Rectal smooth muscle tissue (tissue), 1 donor: ENCODE measurements around the gene CACNG7.
"Not testable (repeated sequence)": the region's sequence is repeated elsewhere in the genome, so short reads cannot be mapped to it uniquely, and the experiment has no call there.

Experiments
- H3K27ac ChIP-seq: one replicate; pipeline ENCODE4 v1.7.0; 2013; ENCODE audit warnings: low read depth, low read length, inconsistent platforms
- H3K27me3 ChIP-seq: one replicate; pipeline ENCODE4 v1.7.0; 2013; ENCODE audit warnings: low read length; ENCODE audit not compliant: control insufficient read depth, insufficient read depth
- H3K36me3 ChIP-seq: one replicate; pipeline ENCODE4 v1.7.0; 2013; ENCODE audit warnings: low read length; ENCODE audit not compliant: control insufficient read depth, insufficient read depth
- H3K4me1 ChIP-seq: one replicate; pipeline ENCODE4 v1.7.0; 2013; ENCODE audit warnings: low read length; ENCODE audit not compliant: control insufficient read depth, insufficient read depth
- H3K4me3 ChIP-seq: one replicate; pipeline ENCODE4 v1.7.0; 2013; ENCODE audit warnings: low read length
- H3K9ac ChIP-seq: one replicate; pipeline ENCODE4 v1.7.0; 2013; ENCODE audit warnings: low read length

CACNG7 gene

DNA sequence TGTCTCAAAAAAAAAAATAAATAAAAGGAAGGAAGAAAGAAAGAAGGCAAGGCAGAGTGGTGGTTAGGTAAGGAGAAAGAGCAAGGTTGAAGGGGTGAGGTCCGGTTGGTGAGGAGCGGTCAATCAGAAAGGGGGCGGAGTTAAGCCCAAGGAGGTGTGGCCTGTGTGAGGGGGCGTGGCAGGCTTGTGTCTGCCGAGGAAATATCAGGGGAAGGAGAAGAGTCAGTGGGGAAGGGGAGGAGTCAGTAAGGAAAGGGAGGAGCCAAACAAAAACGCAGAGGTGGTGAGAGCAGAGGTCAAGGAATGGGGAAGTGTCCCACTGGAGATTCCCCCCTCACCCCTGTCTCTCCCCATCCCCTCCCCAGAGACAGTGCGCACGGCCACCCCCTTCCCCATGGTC, 5.9 kb downstream of the CACNG7 start:
- H3K36me3 ChIP-seq, result no peaks in the 10 kb centered on the region
- H3K9ac ChIP-seq, result no peak overlapping the region
- H3K4me1 ChIP-seq, result no peaks in the 10 kb centered on the region
- no peak overlapping the region for H3K4me3 ChIP-seq
- H3K27ac ChIP-seq, result no peak overlapping the region
- H3K27me3 ChIP-seq, result no peaks in the 10 kb centered on the region

- Histone ChIP-seq H3K4me1 (no peaks in the 10 kb centered on the region), H3K27me3 (no peaks in the 10 kb centered on the region), H3K36me3 (no peaks in the 10 kb centered on the region), H3K9ac (no peak overlapping the region), H3K4me3 (no peak overlapping the region), H3K27ac (no peak overlapping the region)
These were observed 6.9 kb downstream of the CACNG7 start for GRCh38 chr19:53916004-53916403.

DNA sequence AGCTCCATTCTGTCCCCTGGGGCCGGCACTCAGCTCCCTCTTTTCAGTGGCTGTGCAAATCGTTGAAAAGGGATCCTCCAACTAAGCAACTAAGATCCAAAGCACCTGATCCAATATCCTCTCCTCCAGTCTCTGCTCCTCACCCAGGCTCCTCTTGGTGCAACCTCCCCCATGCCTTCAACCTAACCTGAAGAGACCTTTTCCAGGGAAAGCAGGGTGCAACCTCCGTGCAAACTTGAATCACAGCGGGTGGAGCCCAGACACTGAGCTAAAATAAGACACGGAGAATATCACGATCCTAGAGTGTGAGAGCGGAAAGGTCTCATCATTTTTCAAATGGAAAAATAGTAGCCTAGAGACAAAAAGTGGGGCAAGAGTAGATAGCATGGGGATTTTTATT, 8.3 kb downstream of the CACNG7 start:
- Histone ChIP-seq H3K9ac (no peak overlapping the region), H3K4me1 (no peaks in the 10 kb centered on the region), H3K27me3 (no peaks in the 10 kb centered on the region), H3K36me3 (no peaks in the 10 kb centered on the region), H3K27ac (no peak overlapping the region), H3K4me3 (no peak overlapping the region)

DNA sequence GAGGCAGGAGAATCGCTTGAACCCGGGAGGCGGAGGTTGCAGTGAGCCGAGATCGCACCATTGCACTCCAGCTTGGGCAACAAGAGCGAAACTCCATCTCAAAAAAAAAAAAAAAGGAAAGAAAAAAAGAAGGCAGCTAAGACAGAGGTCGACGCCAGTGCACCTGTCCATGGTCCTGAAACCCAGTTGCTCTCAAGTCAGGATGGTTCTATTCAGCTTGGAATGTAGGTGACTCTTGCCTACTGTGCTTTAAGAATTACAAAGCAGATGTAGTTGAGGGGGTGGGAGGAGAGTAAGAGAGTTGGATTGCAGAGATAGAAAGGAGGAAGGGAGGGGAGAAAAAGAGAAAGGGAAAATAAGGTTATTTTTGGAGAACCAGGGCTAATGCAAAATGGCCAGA, 18.7 kb downstream of the CACNG7 start:
- no peak overlapping the region for H3K27ac ChIP-seq

GRCh38 chr19:53936029-53936428, 27.0 kb downstream of the CACNG7 start:
- H3K4me1 ChIP-seq, result no peaks in the 10 kb centered on the region
- no peak overlapping the region for H3K4me3 ChIP-seq
- H3K27me3 ChIP-seq, result peaks cover 2% of the 10 kb centered on the region
- H3K9ac ChIP-seq, result no peak overlapping the region
- no peaks in the 10 kb centered on the region for H3K36me3 ChIP-seq
- no peak overlapping the region for H3K27ac ChIP-seq

More for the DNA sequence above, 18.7 kb downstream of the CACNG7 start:
- H3K27me3 ChIP-seq, result no peaks in the 10 kb centered on the region
- no peak overlapping the region for H3K4me3 ChIP-seq
- no peaks in the 10 kb centered on the region for H3K36me3 ChIP-seq
- H3K9ac ChIP-seq, result no peak overlapping the region
- no peaks in the 10 kb centered on the region for H3K4me1 ChIP-seq

DNA sequence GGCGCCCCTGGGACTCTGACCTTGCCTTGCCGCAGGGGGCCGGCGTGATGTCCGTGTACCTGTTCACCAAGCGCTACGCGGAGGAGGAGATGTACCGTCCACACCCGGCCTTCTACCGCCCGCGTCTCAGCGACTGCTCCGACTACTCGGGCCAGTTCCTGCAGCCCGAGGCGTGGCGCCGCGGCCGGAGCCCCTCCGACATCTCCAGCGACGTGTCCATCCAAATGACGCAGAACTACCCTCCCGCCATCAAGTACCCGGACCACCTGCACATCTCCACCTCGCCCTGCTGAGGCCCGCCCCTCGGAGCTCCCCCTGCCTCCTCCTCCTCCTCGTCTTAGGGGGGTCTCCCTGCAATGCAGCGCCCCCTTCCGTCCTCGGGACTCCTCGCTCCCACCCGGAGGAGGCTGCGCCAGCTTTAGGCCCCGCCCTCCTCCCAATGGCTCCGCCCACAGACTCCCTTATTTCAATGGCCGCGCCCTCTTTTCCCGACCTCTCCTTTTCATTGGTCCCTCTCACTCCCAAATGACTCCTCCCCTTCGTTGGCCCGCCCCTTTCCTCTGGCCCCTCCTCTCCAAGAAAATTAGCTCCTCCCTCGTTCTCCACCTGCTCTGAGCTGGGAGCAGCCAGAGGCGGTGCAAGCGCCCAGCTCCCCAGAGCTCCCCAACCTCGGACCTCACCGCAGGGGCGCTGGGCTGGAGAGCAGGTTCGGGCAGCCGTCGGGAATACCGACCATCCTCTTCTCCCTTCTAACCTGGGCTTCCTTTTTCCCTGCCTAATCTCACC, 33.1 kb downstream of the CACNG7 start:
- Histone ChIP-seq H3K27ac (no peak overlapping the region), H3K4me3 (no peak overlapping the region), H3K27me3 (peaks cover 15% of the 10 kb centered on the region), H3K4me1 (no peaks in the 10 kb centered on the region), H3K36me3 (no peaks in the 10 kb centered on the region), H3K9ac (no peak overlapping the region)

- no peaks in the 10 kb centered on the region for H3K36me3 ChIP-seq
- H3K4me3 ChIP-seq, result no peak overlapping the region
- no peak overlapping the region for H3K9ac ChIP-seq
- no peaks in the 10 kb centered on the region for H3K4me1 ChIP-seq
- H3K27ac ChIP-seq, result no peak overlapping the region
- peaks cover 15% of the 10 kb centered on the region for H3K27me3 ChIP-seq
These were observed 35.3 kb downstream of the CACNG7 start for GRCh38 chr19:53944416-53944815.

DNA sequence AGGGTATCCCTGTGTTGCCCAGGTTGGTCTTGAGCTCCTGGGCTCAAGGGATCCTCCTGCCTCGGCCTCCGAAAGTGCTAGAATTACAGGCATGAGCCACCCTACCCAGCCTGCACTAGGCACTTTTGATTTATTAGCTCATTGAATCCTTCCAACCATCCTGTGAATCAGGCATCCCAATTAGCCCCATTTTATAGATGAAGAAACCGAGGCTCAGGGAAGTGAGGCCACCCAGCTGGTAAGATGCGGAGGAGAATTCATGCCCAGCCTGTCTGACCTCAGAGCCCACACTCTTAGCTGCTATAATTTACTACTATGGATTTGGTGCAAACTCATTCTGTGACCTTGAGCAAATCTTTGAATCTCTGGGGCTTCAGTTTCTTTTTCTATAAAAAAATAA, 35.9 kb downstream of the CACNG7 start:
- no peak overlapping the region for H3K4me3 ChIP-seq
- H3K27me3 ChIP-seq, result peaks cover 15% of the 10 kb centered on the region
- no peaks in the 10 kb centered on the region for H3K4me1 ChIP-seq
- H3K9ac ChIP-seq, result no peak overlapping the region
- H3K36me3 ChIP-seq, result no peaks in the 10 kb centered on the region
- H3K27ac ChIP-seq, result no peak overlapping the region

DNA sequence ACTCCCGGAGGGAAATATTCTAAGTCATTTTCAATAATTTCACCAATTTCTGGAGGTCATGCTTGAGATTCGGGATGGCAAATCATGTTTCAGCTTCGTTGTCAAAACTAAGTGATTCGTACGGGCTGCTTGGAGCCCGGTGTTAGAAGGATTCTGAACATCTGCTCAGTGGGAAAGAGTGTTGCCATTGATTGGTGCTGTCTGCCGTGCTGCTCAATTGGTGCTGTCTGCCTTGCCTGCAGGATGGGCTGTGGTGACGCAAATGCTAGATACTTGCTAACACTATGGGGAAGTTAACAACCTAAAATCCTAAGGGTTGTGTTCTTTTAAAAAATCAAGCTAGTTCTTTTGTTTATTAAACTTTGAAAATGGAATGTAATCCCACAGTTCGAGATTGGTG, 36.4 kb downstream of the CACNG7 start:
- H3K27me3 ChIP-seq, result peaks cover 15% of the 10 kb centered on the region
- no peaks in the 10 kb centered on the region for H3K36me3 ChIP-seq
- no peak overlapping the region for H3K4me3 ChIP-seq
- no peaks in the 10 kb centered on the region for H3K4me1 ChIP-seq
- no peak overlapping the region for H3K27ac ChIP-seq
- no peak overlapping the region for H3K9ac ChIP-seq

DNA sequence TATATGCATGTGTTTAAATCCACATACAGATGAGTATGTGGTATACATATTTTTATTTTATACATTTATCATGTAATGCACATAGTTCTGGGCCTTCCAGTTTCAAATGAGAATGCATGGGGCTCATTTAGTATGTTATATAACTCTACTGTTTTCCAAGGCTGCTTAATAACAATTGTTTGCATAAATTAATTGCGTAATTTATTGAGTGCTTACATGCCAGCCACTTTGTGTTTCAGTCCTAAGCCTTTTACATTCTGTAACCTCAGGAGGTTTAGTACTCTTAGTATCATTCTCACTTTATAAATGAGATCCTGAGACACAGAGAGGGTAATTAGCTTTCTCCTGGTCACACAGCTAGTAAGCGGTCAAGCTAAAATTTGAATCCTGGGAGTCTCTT, 36.9 kb downstream of the CACNG7 start:
- Histone ChIP-seq H3K27me3 (peaks cover 14% of the 10 kb centered on the region), H3K36me3 (no peaks in the 10 kb centered on the region), H3K27ac (no peak overlapping the region), H3K4me3 (no peak overlapping the region), H3K9ac (no peak overlapping the region), H3K4me1 (no peaks in the 10 kb centered on the region)

DNA sequence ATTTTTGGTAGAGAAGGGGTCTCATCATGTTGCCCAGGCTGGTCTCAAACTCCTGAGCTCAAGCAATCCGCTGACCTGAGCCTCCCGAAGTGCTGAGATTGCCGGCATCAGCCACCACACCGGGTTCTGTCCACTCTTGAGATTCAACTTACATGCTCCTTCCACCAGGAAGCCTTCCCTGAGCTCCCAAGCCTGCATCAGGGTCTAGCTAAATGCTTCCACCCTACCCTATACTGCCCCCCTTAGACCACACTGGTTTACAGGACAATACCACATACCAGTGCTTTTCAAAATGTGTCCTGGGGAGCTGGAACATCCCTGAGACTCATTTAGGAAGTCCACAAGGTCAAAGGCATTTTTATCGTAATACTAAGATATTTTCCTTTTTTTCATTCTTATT, 38.5 kb downstream of the CACNG7 start:
- Histone ChIP-seq H3K4me3 (no peak overlapping the region), H3K36me3 (no peaks in the 10 kb centered on the region), H3K27ac (no peak overlapping the region), H3K4me1 (no peaks in the 10 kb centered on the region), H3K9ac (no peak overlapping the region), H3K27me3 (peaks cover 6% of the 10 kb centered on the region)

GRCh38 chr19:53948611-53949010, 39.5 kb downstream of the CACNG7 start:
- not testable (repeated sequence) for H3K9ac ChIP-seq, H3K4me3 ChIP-seq, H3K27ac ChIP-seq, H3K27me3 ChIP-seq, H3K36me3 ChIP-seq, H3K4me1 ChIP-seq

- H3K9ac ChIP-seq, result no peak overlapping the region
- no peak overlapping the region for H3K4me3 ChIP-seq
- H3K27me3 ChIP-seq, result no peaks in the 10 kb centered on the region
- no peak overlapping the region for H3K27ac ChIP-seq
- no peaks in the 10 kb centered on the region for H3K36me3 ChIP-seq
- no peaks in the 10 kb centered on the region for H3K4me1 ChIP-seq
These were observed 42.4 kb downstream of the CACNG7 start for GRCh38 chr19:53951436-53951835.
